HFF-Myc (cell line): ENCODE measurements around the gene ANO7.

Experiments
- DNase-seq: peaks from one replicate; pipeline ENCODE4 v3.0.0-alpha.2; 2011; ENCODE audit warnings: low read depth; ENCODE audit errors: extremely low read depth
- H3K4me3 ChIP-seq: replicated peaks from 2 replicates; pipeline ENCODE4 v1.5.1; 2011; ENCODE audit warnings: low read depth, mild to moderate bottlenecking, control low read depth, low read length
- CTCF ChIP-seq: IDR thresholded peaks from 2 replicates; pipeline ENCODE4 v1.5.1; 2012; ENCODE audit warnings: mild to moderate bottlenecking, low read depth, low read length, control low read depth; ENCODE audit errors: missing control alignments

Gene ANO7

GRCh38 chr2:241202681-241203080 lies 14.2 kb downstream of the ANO7 start:
- TF ChIP-seq CTCF: no peak
- no peak for DNase-seq
- H3K4me3 ChIP-seq: no peak overlapping the region

GRCh38 chr2:241203218-241204009 lies 14.9 kb downstream of the ANO7 start:
- TF ChIP-seq CTCF: no peak
- H3K4me3 ChIP-seq: no peak overlapping the region
- no peak for DNase-seq

GRCh38 chr2:241204010-241204384 lies 15.5 kb downstream of the ANO7 start:
- H3K4me3 ChIP-seq: no peak overlapping the region
- TF ChIP-seq CTCF: no peak
- no peak for DNase-seq

- DNase-seq: no peak
- TF ChIP-seq CTCF: no peak
- H3K4me3 ChIP-seq: no peak overlapping the region
Observed at GRCh38 chr2:241204490-241204889, 16.0 kb downstream of the ANO7 start.

- no peak for DNase-seq
- no peak for TF ChIP-seq CTCF
- no peak overlapping the region for H3K4me3 ChIP-seq
Observed at GRCh38 chr2:241205086-241205485, 16.6 kb downstream of the ANO7 start.

GRCh38 chr2:241207151-241207550 lies 18.7 kb downstream of the ANO7 start:
- H3K4me3 ChIP-seq: no peak overlapping the region
- no peak for TF ChIP-seq CTCF
- no peak for DNase-seq

- no peak for DNase-seq
- TF ChIP-seq CTCF: no peak
- H3K4me3 ChIP-seq: no peak overlapping the region
Observed at GRCh38 chr2:241207641-241208040, 19.2 kb downstream of the ANO7 start.
